HL-60 (cell line): ENCODE data around the gene DNAJB5.
A peak's percentile ranks its signal among the peaks of the same experiment; 100 is the strongest.

Source experiments
- DNase-seq, 2 experiments: peaks; one replicate each; pipeline ENCODE4 v3.0.0-alpha.2; 2010 to 2020; ENCODE audit warnings: low read depth in 1 of 2, low spot score in 1 of 2
- H3K27ac ChIP-seq: fragments of 250-450 bp; sonication (Bioruptor Pico); replicated peaks from 2 replicates; pipeline ENCODE4 v1.5.1; 2020; ENCODE audit warnings: mild to moderate bottlenecking, moderate library complexity
- H3K27me3 ChIP-seq: fragments of 250-450 bp; sonication (Bioruptor Pico); 2 replicates; pipeline ENCODE4 v1.5.1; 2021; ENCODE audit warnings: mild to moderate bottlenecking, moderate library complexity; ENCODE audit not compliant: insufficient read depth, poor library complexity, severe bottlenecking
- H3K4me3 ChIP-seq: replicated peaks from 2 replicates; pipeline ENCODE4 v1.5.1; 2011; ENCODE audit warnings: mild to moderate bottlenecking, control low read depth, low read length; ENCODE audit not compliant: insufficient read depth
- CTCF ChIP-seq: IDR thresholded peaks from one replicate; pipeline ENCODE4 v1.5.1; 2011; ENCODE audit warnings: low read length, control low read depth, inconsistent platforms; ENCODE audit not compliant: insufficient read depth
- GABPA ChIP-seq: IDR thresholded peaks from 2 replicates; pipeline ENCODE4 v1.6.1; 2012; ENCODE audit warnings: low read depth
- POLR2AphosphoS5 ChIP-seq: IDR thresholded peaks from 2 replicates; pipeline ENCODE4 v1.6.1; 2012; ENCODE audit warnings: low read depth
- REST ChIP-seq: IDR thresholded peaks from 2 replicates; pipeline ENCODE4 v1.6.1; 2012; ENCODE audit warnings: low read depth; ENCODE audit not compliant: insufficient replicate concordance
- SPI1 ChIP-seq: IDR thresholded peaks from 2 replicates; pipeline ENCODE4 v1.6.1; 2012; ENCODE audit warnings: low read depth, mild to moderate bottlenecking, borderline replicate concordance

Gene DNAJB5

GRCh38 chr9:34980181-34980761 lies 9.3 kb upstream of the DNAJB5 start:
- TF ChIP-seq SPI1: peak; percentile 89
- no peak for TF ChIP-seq CTCF
- no peak for TF ChIP-seq GABPA
- H3K27ac ChIP-seq: no peak overlapping the region
- H3K4me3 ChIP-seq: no peak overlapping the region
- H3K27me3 ChIP-seq: no peaks in the 10 kb centered on the region
- DNase-seq: no peak

GRCh38 chr9:34982361-34982760 lies 7.2 kb upstream of the DNAJB5 start:
- H3K27ac ChIP-seq: peak overlapping the region; percentile 80
- TF ChIP-seq POLR2AphosphoS5: peak; percentile 60
- TF ChIP-seq REST: peak; percentile 56
- no peak for TF ChIP-seq CTCF
- peak; percentile 86 for TF ChIP-seq SPI1
- DNase-seq: peak in 1 of 2 experiments; percentile 90
- H3K27me3 ChIP-seq: no peaks in the 10 kb centered on the region
- H3K4me3 ChIP-seq: no peak overlapping the region

GRCh38 chr9:34983209-34983608 lies 6.3 kb upstream of the DNAJB5 start:
- DNase-seq: peak in 1 of 2 experiments; percentile 74
- TF ChIP-seq SPI1: peak; percentile 88
- no peak for TF ChIP-seq CTCF
- Histone ChIP-seq H3K27ac (peak overlapping the region; percentile 80), H3K27me3 (no peaks in the 10 kb centered on the region), H3K4me3 (no peak overlapping the region)

GRCh38 chr9:34984049-34984448 lies 5.5 kb upstream of the DNAJB5 start:
- TF ChIP-seq POLR2AphosphoS5: no peak
- TF ChIP-seq CTCF: no peak
- TF ChIP-seq REST: peak; percentile 98
- no peak for TF ChIP-seq GABPA
- TF ChIP-seq SPI1: no peak
- Histone ChIP-seq H3K4me3 (no peak overlapping the region), H3K27me3 (peaks cover 7% of the 10 kb centered on the region), H3K27ac (no peak overlapping the region; the same call in 1 of the 2 replicates)
- DNase-seq: no peak
